K562 (cell line): Measurements from ENCODE around the gene ZNF512B. TPM values are rescaled to one million over a fixed set of nuclear protein-coding genes. Genes with fewer than 3 reads are reported as not detected.

Experiments used
- CC2D1A ChIP-seq: fragments of 450-650 bp; IDR thresholded peaks from 2 replicates; pipeline ENCODE4 v1.6.1; 2017; ENCODE audit warnings: mild to moderate bottlenecking
- E2F6 ChIP-seq, 2 experiments: IDR thresholded peaks; 2 replicates each; pipeline ENCODE4 v1.6.1; 2011; ENCODE audit warnings: borderline replicate concordance in 1 of 2, control low read depth in 1 of 2, low read depth in 1 of 2, low read length in 1 of 2, mild to moderate bottlenecking in 1 of 2, mixed read lengths in 1 of 2, moderate library complexity in 1 of 2; ENCODE audit not compliant: insufficient read depth in 1 of 2, insufficient read length in 1 of 2, poor library complexity in 1 of 2, severe bottlenecking in 1 of 2; ENCODE audit errors: extremely low read depth in 1 of 2
- JUNB ChIP-seq: fragments of 450-650 bp; formaldehyde crosslinking; conservative IDR thresholded peaks from 2 replicates; pipeline ENCODE4 v1.4.0; 2020; ENCODE audit warnings: mild to moderate bottlenecking
- NFIX ChIP-seq: fragments of 250-450 bp; sonication (Bioruptor Pico); IDR thresholded peaks from 2 replicates; pipeline ENCODE4 v1.4.0; 2020; ENCODE audit warnings: low read depth, mild to moderate bottlenecking, moderate library complexity
- NFYB ChIP-seq: IDR thresholded peaks from 2 replicates; pipeline ENCODE4 v1.6.1; 2011; ENCODE audit warnings: mild to moderate bottlenecking, moderate library complexity; ENCODE audit not compliant: insufficient read length; ENCODE audit errors: extremely low read depth
- NKRF ChIP-seq: fragments of 450-650 bp; IDR thresholded peaks from 2 replicates; pipeline ENCODE4 v1.6.1; 2016; ENCODE audit warnings: borderline replicate concordance
- PTBP1 ChIP-seq: fragments of 200-400 bp; formaldehyde crosslinking; IDR thresholded peaks from 2 replicates; pipeline ENCODE4 v1.6.1; 2017; ENCODE audit warnings: low read depth, low read length
- REST ChIP-seq, 2 experiments: fragments of 450-650 bp; formaldehyde crosslinking in 1 of 2; IDR thresholded peaks; 2 replicates each; pipeline versions ENCODE4 v1.4.0 to v1.6.1; 2014 to 2020; ENCODE audit warnings: mild to moderate bottlenecking in 2 of 2, borderline replicate concordance in 1 of 2, low read depth in 1 of 2
- ZNF197 ChIP-seq: fragments of 200-800 bp; sonication (Bioruptor generic); IDR thresholded peaks from 2 replicates; pipeline ENCODE4 v1.6.1; 2016; ENCODE audit warnings: low read depth, missing genetic modification characterization, missing compliant biosample characterization
- polyA plus RNA-seq, 8 experiments: library from polyadenylated mRNA; depleted of rRNA in 4 of 8; stranded (reverse) in 5 of 8; unstranded in 3 of 8; fragments of >200 nt; fragmentation: Nextera tagmentation in 2 of 8; fragmentation: Illumina TruSeq in 1 of 8; extraction: Ambion mirVana in 2 of 8; extraction: Trizol in 1 of 8; gene quantifications; 2 replicates each; pipeline versions ENCODE4 v1.2.1 to v1.2.3, GENCODE V29; 2011 to 2014; ENCODE audit warnings: inconsistent platforms in 1 of 8, missing spikeins in 1 of 8
- total RNA-seq, 7 experiments: library from RNA; depleted of rRNA in 6 of 7; stranded (reverse); fragments of >200 nt in 6 of 7; fragmentation: Illumina TruSeq in 2 of 7; extraction: Trizol in 2 of 7; gene quantifications; 2 replicates each; pipeline versions ENCODE4 v1.2.1 to v1.2.3, GENCODE V29; 2011 to 2021; ENCODE audit warnings: low replicate concordance in 1 of 7

Gene ZNF512B
- total and polyA plus RNA-seq, 9 of the 15 experiments (the other 6 are each of a cell fraction or from before 2014, with no cell fraction given): 0.01 to 27.8 (median 8.2) TPM

GRCh38 chr20:63980806-63981728, 11.3 kb upstream of the ZNF512B start, which contains the start of gene PRPF6 (continued):
- TF ChIP-seq REST (IDR thresholded peaks at IDR 0.05; ENCODE audit: borderline replicate concordance) (peak; percentile 10; the same call in 1 of the 2 replicates), REST (CRISPR knock-in tag; IDR thresholded peaks at IDR 0.05; ENCODE audit: low read depth) (no peak), JUNB (CRISPR knock-in tag) (no peak), NFIX (CRISPR knock-in tag) (no peak), NKRF (peak; percentile 89), ZNF197 (CRISPR knock-in tag) (no peak), CC2D1A (no peak), NFYB (no peak), E2F6 (IDR thresholded peaks at IDR 0.05; ENCODE audit: borderline replicate concordance in 1 of 2, extremely low read depth in 1 of 2, insufficient read depth in 1 of 2, insufficient read length in 1 of 2, low read depth in 1 of 2, low read length in 1 of 2, poor library complexity in 1 of 2, severe bottlenecking in 1 of 2) (peak; percentile 81 to 93), PTBP1 (no peak)
